Suprapubic skin (tissue), 4 donors: ENCODE measurements around the gene LRGUK. TPM values are rescaled to one million over a fixed set of nuclear protein-coding genes. Genes with fewer than 3 reads are reported as not detected.

Experiments used
- DNase-seq, 2 donors: peaks; one replicate each; pipeline ENCODE4 v3.0.0-alpha.2; 2019; ENCODE audit warnings: low spot score in 2 of 2
- H3K27ac ChIP-seq: fragments of 200-600 bp; sonication (generic); one replicate; pipeline ENCODE4 v1.5.1; 2019
- H3K27me3 ChIP-seq: fragments of 200-600 bp; sonication (generic); one replicate; pipeline ENCODE4 v1.5.1; 2019
- H3K36me3 ChIP-seq: fragments of 200-600 bp; sonication (generic); one replicate; pipeline ENCODE4 v1.5.1; 2019
- H3K4me1 ChIP-seq: fragments of 200-600 bp; sonication (generic); one replicate; pipeline ENCODE4 v1.5.1; 2019
- H3K4me3 ChIP-seq: fragments of 200-600 bp; sonication (generic); one replicate; pipeline ENCODE4 v1.5.1; 2019; ENCODE audit warnings: mild to moderate bottlenecking
- H3K9me3 ChIP-seq: fragments of 200-600 bp; sonication (generic); one replicate; pipeline ENCODE4 v1.5.1; 2019
- EP300 ChIP-seq: sonication (generic); formaldehyde crosslinking; IDR thresholded peaks from one replicate; pipeline ENCODE4 v1.6.1; 2017; ENCODE audit warnings: antibody characterized with exemption
- POLR2A ChIP-seq, 2 donors: fragments of 450-650 bp; IDR thresholded peaks; one replicate each; pipeline ENCODE4 v1.6.1; 2017; ENCODE audit warnings: antibody characterized with exemption in 2 of 2, mild to moderate bottlenecking in 2 of 2, moderate library complexity in 2 of 2
- POLR2AphosphoS5 ChIP-seq, 3 donors: sonication (generic); formaldehyde crosslinking; IDR thresholded peaks; one replicate each; pipeline ENCODE4 v1.6.1; 2017; ENCODE audit warnings: antibody characterized with exemption in 3 of 3
- WGBS: methylation state at CpG from one replicate; pipeline ENCODE4 v1.1.5; 2018; 5-methylcytosine and 5-hydroxymethylcytosine counted together
- total RNA-seq, 4 donors: library from RNA; depleted of rRNA; stranded (reverse); fragments of >200 nt; gene quantifications; one replicate each; pipeline ENCODE4 v1.1.0, GENCODE V29; 2016
- TF ChIP-seq, protein P1 (sequence below), 2 donors: fragments of 200-600 bp in 1 of 2; fragments of 450-650 bp in 1 of 2; sonication (generic) in 1 of 2; IDR thresholded peaks; one replicate each; pipeline ENCODE4 v1.5.1; 2016 to 2019; ENCODE audit warnings: antibody characterized with exemption in 2 of 2, mild to moderate bottlenecking in 1 of 2, moderate library complexity in 1 of 2

Gene LRGUK
- total RNA-seq, 4 donors from 2014 or later: 0.34 to 1.2 (median 0.91) TPM

DNA sequence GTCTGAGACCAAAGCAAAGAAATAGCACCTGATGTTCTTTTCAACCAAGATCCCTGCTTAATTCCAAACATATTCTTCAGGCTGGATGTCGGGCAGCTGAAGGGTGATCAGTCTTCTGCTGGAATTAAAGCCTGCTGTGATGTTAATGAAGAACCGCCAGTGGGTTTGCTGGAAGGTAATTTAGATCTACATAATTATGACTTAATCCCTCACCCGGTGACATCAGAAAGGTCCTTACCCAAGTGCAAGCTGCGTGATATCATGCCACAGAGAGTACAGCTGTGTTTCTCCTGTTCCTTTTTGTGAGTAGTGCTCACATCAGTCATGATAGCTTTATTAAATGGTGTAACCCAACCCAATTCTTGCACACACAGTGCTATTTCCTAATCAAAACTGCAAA lies 29.1 kb upstream of the LRGUK start:
- 78% methylated on average over 4 of the region's 4 CpGs for WGBS
- Histone ChIP-seq H3K9me3 (no peaks in the 10 kb centered on the region), H3K27ac (no peak overlapping the region), H3K4me1 (no peaks in the 10 kb centered on the region), H3K27me3 (no peaks in the 10 kb centered on the region), H3K36me3 (no peaks in the 10 kb centered on the region), H3K4me3 (no peak overlapping the region)
- TF ChIP-seq EP300 (no peak), POLR2A (IDR thresholded peaks at IDR 0.05) (no peak), POLR2AphosphoS5 (IDR thresholded peaks at IDR 0.05) (no peak)
- TF ChIP-seq, protein P1, sequence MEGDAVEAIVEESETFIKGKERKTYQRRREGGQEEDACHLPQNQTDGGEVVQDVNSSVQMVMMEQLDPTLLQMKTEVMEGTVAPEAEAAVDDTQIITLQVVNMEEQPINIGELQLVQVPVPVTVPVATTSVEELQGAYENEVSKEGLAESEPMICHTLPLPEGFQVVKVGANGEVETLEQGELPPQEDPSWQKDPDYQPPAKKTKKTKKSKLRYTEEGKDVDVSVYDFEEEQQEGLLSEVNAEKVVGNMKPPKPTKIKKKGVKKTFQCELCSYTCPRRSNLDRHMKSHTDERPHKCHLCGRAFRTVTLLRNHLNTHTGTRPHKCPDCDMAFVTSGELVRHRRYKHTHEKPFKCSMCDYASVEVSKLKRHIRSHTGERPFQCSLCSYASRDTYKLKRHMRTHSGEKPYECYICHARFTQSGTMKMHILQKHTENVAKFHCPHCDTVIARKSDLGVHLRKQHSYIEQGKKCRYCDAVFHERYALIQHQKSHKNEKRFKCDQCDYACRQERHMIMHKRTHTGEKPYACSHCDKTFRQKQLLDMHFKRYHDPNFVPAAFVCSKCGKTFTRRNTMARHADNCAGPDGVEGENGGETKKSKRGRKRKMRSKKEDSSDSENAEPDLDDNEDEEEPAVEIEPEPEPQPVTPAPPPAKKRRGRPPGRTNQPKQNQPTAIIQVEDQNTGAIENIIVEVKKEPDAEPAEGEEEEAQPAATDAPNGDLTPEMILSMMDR (IDR thresholded peaks at IDR 0.05): no peak
- DNase-seq: no peak

DNA sequence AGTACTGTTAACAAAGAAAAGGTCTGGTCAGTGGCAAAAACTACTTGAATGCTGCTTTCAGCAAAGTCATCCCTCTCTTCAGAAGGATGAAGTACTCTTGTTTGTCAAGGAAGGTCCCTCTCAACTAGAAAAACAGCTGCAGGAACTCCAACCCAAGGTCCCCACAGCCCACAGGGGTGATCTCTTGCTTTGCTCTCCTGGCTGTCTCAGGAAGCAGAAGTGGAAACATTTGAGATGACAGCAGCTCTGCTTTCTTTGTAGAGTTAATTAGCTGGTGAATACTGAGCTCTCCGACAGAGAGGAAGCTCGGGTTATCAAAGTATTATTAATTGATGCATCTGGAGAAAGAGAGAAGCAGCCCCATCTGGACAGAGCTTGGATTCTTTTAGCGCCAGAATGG lies 25.4 kb upstream of the LRGUK start:
- no peak overlapping the region for H3K4me3 ChIP-seq
- TF ChIP-seq POLR2A (IDR thresholded peaks at IDR 0.05): no peak
- TF ChIP-seq EP300: no peak
- TF ChIP-seq POLR2AphosphoS5 (IDR thresholded peaks at IDR 0.05): no peak
- TF ChIP-seq, protein P1 (IDR thresholded peaks at IDR 0.05): no peak
- H3K9me3 ChIP-seq: no peaks in the 10 kb centered on the region
- no peaks in the 10 kb centered on the region for H3K36me3 ChIP-seq
- no peak for DNase-seq
- no peaks in the 10 kb centered on the region for H3K4me1 ChIP-seq
- no peaks in the 10 kb centered on the region for H3K27me3 ChIP-seq
- WGBS: 35% methylated on average over 3 of the region's 3 CpGs
- no peak overlapping the region for H3K27ac ChIP-seq

DNA sequence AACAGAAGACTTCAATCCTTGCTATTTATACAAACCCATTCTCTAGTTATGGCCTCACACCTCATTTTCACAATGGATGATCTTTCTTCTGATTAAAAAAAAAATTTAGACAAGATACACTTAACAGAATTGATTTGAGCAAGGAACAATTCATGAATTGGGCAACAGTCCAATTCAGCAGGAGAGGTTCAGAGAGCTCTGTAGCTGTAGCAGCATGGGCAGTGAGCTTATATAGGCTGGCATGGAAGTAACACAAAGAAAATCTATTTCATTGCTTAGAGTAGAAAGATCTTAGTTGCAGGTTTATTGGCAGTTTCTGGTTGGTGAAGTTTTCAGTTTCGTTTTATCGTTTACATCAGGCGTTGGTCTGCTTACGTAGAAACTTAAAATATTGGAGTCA lies 23.0 kb upstream of the LRGUK start:
- Histone ChIP-seq H3K4me3 (no peak overlapping the region), H3K9me3 (no peaks in the 10 kb centered on the region), H3K4me1 (no peaks in the 10 kb centered on the region), H3K36me3 (no peaks in the 10 kb centered on the region), H3K27ac (no peak overlapping the region), H3K27me3 (no peaks in the 10 kb centered on the region)
- no peak for DNase-seq
- WGBS: 95% methylated on average over 4 of the region's 4 CpGs
- TF ChIP-seq POLR2A (IDR thresholded peaks at IDR 0.05) (no peak), EP300 (no peak)

DNA sequence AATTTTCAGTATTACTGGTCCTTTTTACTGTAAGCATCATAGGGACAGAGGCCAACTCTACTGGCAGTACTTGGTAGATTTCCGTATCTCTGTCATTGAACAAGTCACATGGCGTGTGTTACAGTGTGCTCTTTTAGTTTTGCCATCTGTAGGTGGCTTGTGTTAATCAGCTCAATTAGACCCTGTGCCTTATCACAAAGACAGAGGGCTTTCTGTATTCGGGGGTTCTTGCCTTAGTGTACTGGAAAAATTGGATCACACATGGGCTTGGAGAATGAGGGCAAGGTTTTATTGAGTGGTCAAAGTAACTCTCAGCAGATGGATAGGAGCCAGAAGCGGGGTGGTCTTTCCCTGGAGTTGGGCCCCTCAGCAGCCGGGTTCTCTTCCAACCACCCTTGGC lies 21.3 kb upstream of the LRGUK start:
- Histone ChIP-seq H3K36me3 (no peaks in the 10 kb centered on the region), H3K9me3 (no peaks in the 10 kb centered on the region), H3K27me3 (no peaks in the 10 kb centered on the region), H3K27ac (no peak overlapping the region), H3K4me1 (no peaks in the 10 kb centered on the region), H3K4me3 (no peak overlapping the region)
- no peak for DNase-seq
- 77% methylated on average over 5 of the region's 5 CpGs for WGBS
- TF ChIP-seq POLR2A (IDR thresholded peaks at IDR 0.05) (no peak), EP300 (no peak), POLR2AphosphoS5 (IDR thresholded peaks at IDR 0.05) (no peak)
- TF ChIP-seq, protein P1 (IDR thresholded peaks at IDR 0.05): no peak

DNA sequence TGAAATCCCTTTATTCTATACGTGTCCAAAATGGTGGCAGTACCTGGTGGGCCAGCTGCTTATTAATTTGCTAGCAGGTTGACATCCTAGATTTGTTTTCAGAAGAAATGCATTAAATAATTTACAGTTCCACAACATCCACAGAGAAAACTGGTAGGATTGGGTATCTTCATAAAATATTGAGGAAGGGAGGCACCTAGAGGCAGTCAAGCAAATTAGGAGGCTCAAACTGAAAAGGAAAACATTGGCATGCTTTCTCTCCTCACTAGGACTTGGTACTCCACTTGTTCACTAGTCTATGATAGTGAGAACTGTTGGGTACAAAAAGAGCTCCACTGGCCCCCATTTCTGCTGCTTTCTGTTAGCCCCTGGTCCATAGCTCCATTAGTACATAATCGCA lies 18.3 kb upstream of the LRGUK start:
- H3K36me3 ChIP-seq: no peaks in the 10 kb centered on the region
- no peak for DNase-seq
- H3K4me1 ChIP-seq: no peaks in the 10 kb centered on the region
- H3K4me3 ChIP-seq: no peak overlapping the region
- H3K9me3 ChIP-seq: no peaks in the 10 kb centered on the region
- WGBS: 91% methylated on average over 2 of the region's 2 CpGs
- H3K27me3 ChIP-seq: no peaks in the 10 kb centered on the region
- TF ChIP-seq EP300: no peak
- TF ChIP-seq POLR2AphosphoS5 (IDR thresholded peaks at IDR 0.05): no peak
- no peak overlapping the region for H3K27ac ChIP-seq

DNA sequence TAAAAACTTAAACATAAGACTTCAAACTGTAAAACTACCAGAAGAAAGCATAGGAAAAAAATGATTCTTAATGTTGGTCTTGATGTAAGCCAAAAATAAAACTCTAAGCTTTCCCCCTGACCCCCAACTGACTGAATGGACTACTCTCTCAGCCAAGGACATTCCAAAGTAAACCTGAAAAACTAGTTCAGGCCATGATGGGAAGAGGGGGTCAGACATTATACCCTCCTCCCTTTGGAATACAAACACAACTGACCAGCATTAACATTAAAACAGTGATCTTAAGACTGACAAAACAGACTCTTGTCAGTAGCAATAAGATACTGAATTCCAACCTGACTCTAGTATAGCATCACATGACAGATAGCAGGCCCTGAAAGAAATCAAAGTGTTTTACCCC lies 13.5 kb upstream of the LRGUK start:
- Histone ChIP-seq H3K27me3 (no peaks in the 10 kb centered on the region), H3K4me3 (no peak overlapping the region)
- no peak for TF ChIP-seq POLR2A (IDR thresholded peaks at IDR 0.05)
- TF ChIP-seq EP300: no peak
- TF ChIP-seq, protein P1 (IDR thresholded peaks at IDR 0.05): no peak
- no peak for TF ChIP-seq POLR2AphosphoS5 (IDR thresholded peaks at IDR 0.05)

More for the DNA sequence above, 13.5 kb upstream of the LRGUK start:
- Histone ChIP-seq H3K4me1 (no peaks in the 10 kb centered on the region), H3K27ac (no peak overlapping the region), H3K9me3 (no peaks in the 10 kb centered on the region), H3K36me3 (no peaks in the 10 kb centered on the region)
- DNase-seq: no peak
